Peyer's patch (tissue), 4 donors: ENCODE results near the gene MAML2. TPM values are rescaled to one million over a fixed set of nuclear protein-coding genes. Genes with fewer than 3 reads are reported as not detected.

ENCODE experiments used
- DNase-seq, 3 donors: peaks; one replicate each; pipeline ENCODE4 v3.0.0-alpha.2; 2017 to 2019
- H3K27ac ChIP-seq, 4 donors: fragments of 200-600 bp; sonication (generic); one replicate each; pipeline ENCODE4 v1.5.1; 2016 to 2019
- H3K27me3 ChIP-seq, 2 donors: fragments of 200-600 bp; sonication (generic); one replicate each; pipeline ENCODE4 v1.5.1; 2019
- H3K36me3 ChIP-seq, 3 donors: fragments of 200-600 bp; sonication (generic); one replicate each; pipeline ENCODE4 v1.5.1; 2016 to 2019
- H3K4me1 ChIP-seq, 4 donors: fragments of 200-600 bp; sonication (generic); one replicate each; pipeline ENCODE4 v1.5.1; 2016 to 2019
- H3K4me3 ChIP-seq, 4 donors: fragments of 200-600 bp; sonication (generic); 1 replicate in 3 of 4; 2 replicates in 1 of 4; pipeline ENCODE4 v1.5.1; 2016 to 2019; ENCODE audit warnings: mild to moderate bottlenecking in 1 of 4
- H3K9me3 ChIP-seq, 4 donors: fragments of 200-600 bp; sonication (generic); one replicate each; pipeline ENCODE4 v1.5.1; 2016 to 2019; ENCODE audit warnings: mild to moderate bottlenecking in 1 of 4
- POLR2A ChIP-seq, 2 donors: fragments of 450-650 bp; IDR thresholded peaks; one replicate each; pipeline ENCODE4 v1.5.1; 2017; ENCODE audit warnings: antibody characterized with exemption in 2 of 2, mild to moderate bottlenecking in 2 of 2, moderate library complexity in 2 of 2
- total RNA-seq, 4 donors: library from RNA; depleted of rRNA; stranded (reverse); fragments of >200 nt; gene quantifications; one replicate each; pipeline ENCODE4 v1.1.0, GENCODE V29; 2016
- TF ChIP-seq, protein P1 (sequence below), 6 experiments: fragments of 450-650 bp in 4 of 6; fragments of 200-600 bp in 2 of 6; sonication (generic) in 1 of 6; IDR thresholded peaks; one replicate each; pipeline ENCODE4 v1.5.1; 2017 to 2019; ENCODE audit warnings: antibody characterized with exemption in 6 of 6, mild to moderate bottlenecking in 3 of 6, moderate library complexity in 1 of 6

The MAML2 gene
- total RNA-seq, 4 donors from 2014 or later = 8.4 to 60.2 (median 22.7) TPM

DNA sequence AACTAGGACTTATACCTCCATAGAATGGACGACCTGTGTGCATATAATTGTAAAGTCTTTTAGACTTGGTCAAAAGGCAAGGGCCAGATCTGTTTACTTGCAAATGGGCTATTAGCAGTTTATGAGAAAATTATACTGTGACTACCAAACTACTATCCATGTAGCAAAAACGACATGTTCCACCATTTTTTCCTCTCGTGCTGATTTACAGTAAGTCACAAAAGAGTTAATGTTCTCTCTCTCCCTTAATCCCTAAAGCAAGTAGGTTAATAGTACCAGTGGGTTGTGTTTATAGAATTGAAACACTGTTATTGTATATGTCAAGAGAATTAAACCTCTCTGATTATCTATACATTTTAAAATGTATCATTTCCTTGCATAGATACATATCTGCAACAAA, 147.3 kb downstream of the MAML2 start:
- DNase-seq = no peak
- Histone ChIP-seq H3K4me3 (no peak overlapping the region), H3K4me1 (peaks cover 0 to 12% (median 8%) of the 10 kb centered on the region in 4 donors), H3K27me3 (no peaks in the 10 kb centered on the region), H3K9me3 (no peaks in the 10 kb centered on the region), H3K36me3 (no peaks in the 10 kb centered on the region), H3K27ac (no peak overlapping the region)
- TF ChIP-seq POLR2A (IDR thresholded peaks at IDR 0.05) = no peak
- TF ChIP-seq, protein P1, sequence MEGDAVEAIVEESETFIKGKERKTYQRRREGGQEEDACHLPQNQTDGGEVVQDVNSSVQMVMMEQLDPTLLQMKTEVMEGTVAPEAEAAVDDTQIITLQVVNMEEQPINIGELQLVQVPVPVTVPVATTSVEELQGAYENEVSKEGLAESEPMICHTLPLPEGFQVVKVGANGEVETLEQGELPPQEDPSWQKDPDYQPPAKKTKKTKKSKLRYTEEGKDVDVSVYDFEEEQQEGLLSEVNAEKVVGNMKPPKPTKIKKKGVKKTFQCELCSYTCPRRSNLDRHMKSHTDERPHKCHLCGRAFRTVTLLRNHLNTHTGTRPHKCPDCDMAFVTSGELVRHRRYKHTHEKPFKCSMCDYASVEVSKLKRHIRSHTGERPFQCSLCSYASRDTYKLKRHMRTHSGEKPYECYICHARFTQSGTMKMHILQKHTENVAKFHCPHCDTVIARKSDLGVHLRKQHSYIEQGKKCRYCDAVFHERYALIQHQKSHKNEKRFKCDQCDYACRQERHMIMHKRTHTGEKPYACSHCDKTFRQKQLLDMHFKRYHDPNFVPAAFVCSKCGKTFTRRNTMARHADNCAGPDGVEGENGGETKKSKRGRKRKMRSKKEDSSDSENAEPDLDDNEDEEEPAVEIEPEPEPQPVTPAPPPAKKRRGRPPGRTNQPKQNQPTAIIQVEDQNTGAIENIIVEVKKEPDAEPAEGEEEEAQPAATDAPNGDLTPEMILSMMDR (IDR thresholded peaks at IDR 0.05) = no peak

DNA sequence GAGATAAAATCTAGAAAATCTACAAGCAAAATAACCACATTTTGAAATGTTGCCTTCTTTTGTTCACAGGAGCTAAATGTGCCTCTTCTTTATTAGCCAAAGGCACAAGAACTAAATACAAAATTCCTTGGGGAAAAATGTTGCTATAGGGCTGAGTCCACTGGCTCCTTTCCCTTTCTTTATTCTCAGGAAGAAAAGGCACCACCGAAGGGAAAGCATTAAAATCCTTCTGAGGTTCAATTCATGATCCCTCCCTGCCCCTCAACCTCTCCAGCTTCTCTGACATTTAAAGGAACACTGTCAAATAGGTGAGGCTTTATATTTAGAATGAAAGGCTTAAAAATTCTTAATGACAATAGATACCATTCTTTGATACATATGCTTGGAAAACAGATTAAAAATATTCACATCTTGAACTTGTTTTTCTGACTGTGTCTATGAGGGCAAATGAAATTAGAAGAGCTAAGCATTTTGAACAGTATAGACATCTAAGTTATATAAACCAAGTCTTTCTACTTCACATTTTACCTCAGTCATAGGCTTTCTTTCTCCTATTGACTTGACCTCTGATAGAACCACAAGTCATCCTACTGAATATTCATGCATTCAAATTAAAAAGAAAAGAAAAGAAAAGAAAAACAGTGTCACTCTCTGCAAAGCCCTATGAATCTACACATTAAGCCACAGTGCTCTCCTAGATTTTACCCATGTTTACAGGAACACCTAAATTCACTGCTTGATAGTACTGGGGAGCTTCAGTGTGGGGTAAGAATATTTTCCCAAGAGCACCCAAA, 148.2 kb downstream of the MAML2 start:
- Histone ChIP-seq H3K36me3 (no peaks in the 10 kb centered on the region), H3K4me1 (peaks cover 0 to 12% (median 6%) of the 10 kb centered on the region in 4 donors), H3K9me3 (no peaks in the 10 kb centered on the region), H3K4me3 (no peak overlapping the region), H3K27ac (peak overlapping the region in 1 of 4 donors; percentile 13), H3K27me3 (no peaks in the 10 kb centered on the region)
- DNase-seq = no peak
- TF ChIP-seq POLR2A (IDR thresholded peaks at IDR 0.05) = no peak
- TF ChIP-seq, protein P1 (IDR thresholded peaks at IDR 0.05) = no peak

DNA sequence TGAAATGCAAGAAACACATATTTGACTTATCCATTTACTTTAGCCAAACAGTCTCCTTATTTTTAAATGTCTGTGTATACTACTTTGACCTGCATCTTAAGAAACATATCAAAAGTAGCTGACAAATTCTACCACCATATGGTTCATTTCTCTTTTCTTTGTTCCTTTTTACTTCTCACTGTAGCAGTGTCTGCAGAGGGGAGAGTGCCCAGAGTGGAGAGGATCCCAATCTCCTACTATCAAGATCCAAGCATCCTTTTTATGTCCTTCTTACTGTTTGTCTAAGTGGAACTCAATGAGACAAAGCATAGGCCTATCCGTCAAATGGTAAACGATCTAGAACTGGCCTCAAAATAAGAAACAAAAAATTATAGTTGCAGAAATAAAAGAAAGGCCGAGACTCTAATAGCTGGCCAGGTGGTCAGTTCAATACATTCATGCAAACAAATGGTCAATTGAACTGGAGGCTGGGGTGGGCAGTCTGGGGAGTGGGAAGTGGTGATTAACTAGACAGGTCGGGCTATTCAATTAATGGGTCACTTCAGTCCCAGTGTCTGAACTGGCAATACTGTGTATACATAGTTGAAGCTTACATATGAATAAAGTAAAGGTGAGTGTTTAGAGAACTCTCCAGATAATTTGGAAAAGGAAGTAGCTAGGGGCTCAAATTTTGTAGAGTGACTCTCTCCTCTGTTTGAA, 149.1 kb downstream of the MAML2 start:
- Histone ChIP-seq H3K27ac (peak overlapping the region in 1 of 4 donors; percentile 33), H3K4me1 (peaks cover 0 to 20% (median 6%) of the 10 kb centered on the region in 4 donors), H3K36me3 (no peaks in the 10 kb centered on the region), H3K9me3 (no peaks in the 10 kb centered on the region), H3K4me3 (no peak overlapping the region), H3K27me3 (no peaks in the 10 kb centered on the region)
- DNase-seq = no peak
- TF ChIP-seq, protein P1 (IDR thresholded peaks at IDR 0.05) = no peak
- TF ChIP-seq POLR2A (IDR thresholded peaks at IDR 0.05) = no peak

DNA sequence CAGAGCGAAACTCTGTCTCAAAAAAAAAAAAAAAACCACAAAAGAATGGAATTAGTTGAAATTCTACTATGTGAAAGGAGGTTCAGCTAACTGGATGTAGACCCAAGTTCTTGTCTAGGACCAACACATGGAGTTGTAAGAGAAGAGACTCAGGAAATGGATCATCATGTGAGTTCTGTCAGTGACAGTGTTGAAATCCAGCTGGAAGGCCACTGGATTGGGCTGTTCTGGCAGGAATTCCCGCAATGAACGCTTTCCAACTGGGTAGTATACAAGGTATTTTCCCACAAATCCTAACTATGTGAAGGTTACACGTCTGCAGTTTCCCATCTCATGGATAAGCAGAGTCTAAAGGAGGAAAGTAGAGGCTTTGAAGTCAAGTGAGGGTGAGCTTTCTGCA, 151.2 kb downstream of the MAML2 start:
- no peak for DNase-seq
- peaks cover 0 to 22% (median 5%) of the 10 kb centered on the region in 4 donors for H3K4me1 ChIP-seq
- H3K27me3 ChIP-seq = no peaks in the 10 kb centered on the region
- H3K36me3 ChIP-seq = no peaks in the 10 kb centered on the region
- H3K9me3 ChIP-seq = no peaks in the 10 kb centered on the region
- no peak overlapping the region for H3K27ac ChIP-seq
- TF ChIP-seq POLR2A (IDR thresholded peaks at IDR 0.05) = no peak
- TF ChIP-seq, protein P1 (IDR thresholded peaks at IDR 0.05) = no peak
- H3K4me3 ChIP-seq = no peak overlapping the region

DNA sequence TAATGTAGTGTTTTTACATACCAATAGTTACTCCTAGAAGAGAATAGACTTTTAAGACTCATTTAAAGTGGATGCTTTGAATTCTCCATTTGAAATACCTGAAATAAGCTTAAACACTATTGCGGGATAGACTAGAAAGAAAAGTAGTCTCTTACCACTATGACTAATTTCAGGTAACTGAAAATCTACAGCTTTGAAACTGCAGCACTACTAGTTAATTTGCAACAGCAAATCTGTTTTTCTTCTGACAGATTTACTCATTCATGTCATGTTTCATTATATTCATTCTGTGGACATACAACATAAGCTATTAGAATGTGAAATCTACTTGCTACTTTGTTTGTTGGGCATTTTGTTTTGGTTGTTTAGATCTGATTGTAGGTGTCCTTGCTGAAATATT, 153.6 kb downstream of the MAML2 start:
- Histone ChIP-seq H3K27me3 (no peaks in the 10 kb centered on the region), H3K36me3 (no peaks in the 10 kb centered on the region), H3K4me3 (no peak overlapping the region), H3K27ac (peak overlapping the region in 1 of 4 donors; percentile 18), H3K4me1 (peaks cover 0 to 27% (median 5%) of the 10 kb centered on the region in 4 donors), H3K9me3 (no peaks in the 10 kb centered on the region)
- no peak for TF ChIP-seq POLR2A (IDR thresholded peaks at IDR 0.05)
- TF ChIP-seq, protein P1 (IDR thresholded peaks at IDR 0.05) = no peak
- DNase-seq = no peak
